ENCODE results near the gene HS3ST6. TPM values are rescaled to one million over a fixed set of nuclear protein-coding genes. Genes with fewer than 3 reads are reported as not detected.
A peak's percentile ranks its signal among the peaks of the same experiment; 100 is the strongest.

Gene HS3ST6
- total RNA-seq, 1 donor from 2014 or later, result not detected

DNA sequence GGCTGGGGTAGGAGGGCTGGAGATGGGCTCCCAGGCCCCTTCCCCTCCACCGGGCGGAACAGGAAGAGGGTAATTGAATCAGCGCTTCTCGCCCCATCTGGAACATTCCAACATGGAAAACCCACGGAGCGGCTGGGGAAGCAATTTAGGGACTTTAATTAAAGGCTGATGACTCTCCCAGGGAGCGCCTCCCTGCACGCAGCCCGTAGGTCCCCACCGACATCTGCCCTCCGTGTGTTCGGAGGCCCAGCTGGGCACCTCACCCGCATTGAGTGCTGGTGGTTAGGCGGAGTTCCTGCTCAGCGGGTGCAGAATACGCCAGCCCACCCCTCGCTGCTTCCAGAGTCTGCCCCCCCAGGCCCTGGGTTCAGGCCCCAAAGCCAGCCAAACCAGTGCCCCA is 10.0 kb downstream of the HS3ST6 start:
- H3K27ac ChIP-seq, result no peak overlapping the region
- no peak overlapping the region for H3K4me3 ChIP-seq
- H3F3A ChIP-seq (ENCODE audit: low read depth), result peaks cover 1% of the 10 kb centered on the region
- Mint-ChIP-seq H3K27me3 (ENCODE audit: insufficient read depth, low read depth) (peaks cover 12% of the 10 kb centered on the region), H3K4me3 (no peak overlapping the region), H3K4me1 (peaks cover 9% of the 10 kb centered on the region), H3K9me3 (no peaks in the 10 kb centered on the region), H3K36me3 (no peaks in the 10 kb centered on the region), H3K27ac (no peak overlapping the region)
- H3K4me2 ChIP-seq, result no peak overlapping the region
- H4K20me1 ChIP-seq (ENCODE audit: low read depth), result no peaks in the 10 kb centered on the region
- DNase-seq (ENCODE audit: low spot score), result peak; percentile 5
- H3K79me2 ChIP-seq (ENCODE audit: low read depth), result no peaks in the 10 kb centered on the region
- H3K4me1 ChIP-seq, result peaks cover 12% of the 10 kb centered on the region
- TF ChIP-seq EZH2 (IDR thresholded peaks at IDR 0.05), result no peak
- no peak for TF ChIP-seq CTCF (IDR thresholded peaks at IDR 0.05)
- TF ChIP-seq EZH2phosphoT487 (IDR thresholded peaks at IDR 0.05), result no peak
- no peak overlapping the region for H2AFZ ChIP-seq (replicated peaks)
- H3K27me3 ChIP-seq, result no peaks in the 10 kb centered on the region
- no peaks in the 10 kb centered on the region for H3K36me3 ChIP-seq
- no peak overlapping the region for H3K9ac ChIP-seq
- no peaks in the 10 kb centered on the region for H3K9me3 ChIP-seq (ENCODE audit: low read depth)

DNA sequence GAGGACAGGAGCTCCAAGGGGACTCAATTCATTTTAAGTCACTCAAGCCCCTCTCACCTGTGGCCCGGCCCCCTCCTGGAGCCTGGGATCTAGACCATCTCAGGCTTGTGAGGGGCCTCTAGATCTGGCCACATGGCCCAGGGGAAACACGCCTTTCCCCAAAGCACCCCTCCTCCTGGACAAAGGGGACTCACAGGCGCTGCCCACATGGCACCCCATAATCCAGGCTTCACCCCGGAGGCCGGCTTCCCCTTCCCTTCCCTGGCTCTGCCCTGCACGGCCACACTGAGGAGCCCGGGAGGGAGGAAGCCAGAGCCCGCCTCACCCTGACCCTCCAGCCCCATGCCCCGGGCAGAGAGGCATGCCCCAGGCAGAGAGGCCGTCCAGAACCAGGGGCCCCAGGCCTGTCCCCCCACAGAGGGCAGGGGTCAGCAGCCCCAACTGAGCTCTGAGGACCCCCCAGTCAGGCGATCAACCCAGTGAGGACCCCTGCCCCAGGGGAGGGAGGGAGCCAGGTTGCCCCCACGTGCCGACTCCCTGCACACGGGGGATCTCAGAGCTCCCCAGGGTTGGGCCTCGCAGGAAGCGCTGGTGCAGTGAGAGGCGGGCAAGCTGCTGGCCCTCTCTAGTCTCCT is 10.9 kb downstream of the HS3ST6 start:
- no peak overlapping the region for H3K27ac Mint-ChIP-seq
- Histone ChIP-seq H4K20me1 (ENCODE audit: low read depth) (no peaks in the 10 kb centered on the region), H3F3A (ENCODE audit: low read depth) (peaks cover 9% of the 10 kb centered on the region), H2AFZ (replicated peaks) (no peak overlapping the region), H3K4me2 (no peak overlapping the region), H3K4me1 (peaks cover 18% of the 10 kb centered on the region), H3K36me3 (no peaks in the 10 kb centered on the region), H3K79me2 (ENCODE audit: low read depth) (no peaks in the 10 kb centered on the region), H3K9ac (no peak overlapping the region), H3K4me3 (no peak overlapping the region), H3K9me3 (ENCODE audit: low read depth) (no peaks in the 10 kb centered on the region), H3K27ac (no peak overlapping the region), H3K27me3 (no peaks in the 10 kb centered on the region)
- H3K4me1 Mint-ChIP-seq, result peaks cover 16% of the 10 kb centered on the region
- H3K4me3 Mint-ChIP-seq, result no peak overlapping the region
- H3K36me3 Mint-ChIP-seq, result no peaks in the 10 kb centered on the region
- peak; percentile 2 for DNase-seq (ENCODE audit: low spot score)
- TF ChIP-seq EZH2 (IDR thresholded peaks at IDR 0.05) (no peak), EZH2phosphoT487 (IDR thresholded peaks at IDR 0.05) (no peak), CTCF (IDR thresholded peaks at IDR 0.05) (no peak)
- H3K27me3 Mint-ChIP-seq (ENCODE audit: insufficient read depth, low read depth), result peaks cover 10% of the 10 kb centered on the region
- H3K9me3 Mint-ChIP-seq, result no peaks in the 10 kb centered on the region

GRCh38 chr16:1906846-1907165 is 11.4 kb downstream of the HS3ST6 start:
- Mint-ChIP-seq H3K27me3 (ENCODE audit: insufficient read depth, low read depth) (peaks cover 9% of the 10 kb centered on the region), H3K36me3 (no peaks in the 10 kb centered on the region), H3K4me3 (no peak overlapping the region), H3K27ac (no peak overlapping the region), H3K4me1 (peaks cover 16% of the 10 kb centered on the region), H3K9me3 (no peaks in the 10 kb centered on the region)
- Histone ChIP-seq H3F3A (ENCODE audit: low read depth) (peaks cover 9% of the 10 kb centered on the region), H3K4me1 (peaks cover 18% of the 10 kb centered on the region), H3K27ac (no peak overlapping the region), H3K4me2 (no peak overlapping the region), H3K4me3 (no peak overlapping the region), H2AFZ (replicated peaks) (no peak overlapping the region), H3K36me3 (no peaks in the 10 kb centered on the region), H3K79me2 (ENCODE audit: low read depth) (no peaks in the 10 kb centered on the region), H4K20me1 (ENCODE audit: low read depth) (no peaks in the 10 kb centered on the region), H3K27me3 (no peaks in the 10 kb centered on the region), H3K9me3 (ENCODE audit: low read depth) (no peaks in the 10 kb centered on the region), H3K9ac (no peak overlapping the region)
- DNase-seq (ENCODE audit: low spot score), result peak; percentile 3
- no peak for TF ChIP-seq EZH2 (IDR thresholded peaks at IDR 0.05)
- no peak for TF ChIP-seq EZH2phosphoT487 (IDR thresholded peaks at IDR 0.05)
- no peak for TF ChIP-seq CTCF (IDR thresholded peaks at IDR 0.05)
